Stimulated activated naive CD4-positive, alpha-beta T cell (primary cell): ENCODE measurements around the gene PRKAR1A.

Experiments
- DNase-seq, 6 experiments: peaks; one replicate each; lab custom pipeline; 2025; lab: John Stamatoyannopoulos, UW

Gene PRKAR1A

DNA sequence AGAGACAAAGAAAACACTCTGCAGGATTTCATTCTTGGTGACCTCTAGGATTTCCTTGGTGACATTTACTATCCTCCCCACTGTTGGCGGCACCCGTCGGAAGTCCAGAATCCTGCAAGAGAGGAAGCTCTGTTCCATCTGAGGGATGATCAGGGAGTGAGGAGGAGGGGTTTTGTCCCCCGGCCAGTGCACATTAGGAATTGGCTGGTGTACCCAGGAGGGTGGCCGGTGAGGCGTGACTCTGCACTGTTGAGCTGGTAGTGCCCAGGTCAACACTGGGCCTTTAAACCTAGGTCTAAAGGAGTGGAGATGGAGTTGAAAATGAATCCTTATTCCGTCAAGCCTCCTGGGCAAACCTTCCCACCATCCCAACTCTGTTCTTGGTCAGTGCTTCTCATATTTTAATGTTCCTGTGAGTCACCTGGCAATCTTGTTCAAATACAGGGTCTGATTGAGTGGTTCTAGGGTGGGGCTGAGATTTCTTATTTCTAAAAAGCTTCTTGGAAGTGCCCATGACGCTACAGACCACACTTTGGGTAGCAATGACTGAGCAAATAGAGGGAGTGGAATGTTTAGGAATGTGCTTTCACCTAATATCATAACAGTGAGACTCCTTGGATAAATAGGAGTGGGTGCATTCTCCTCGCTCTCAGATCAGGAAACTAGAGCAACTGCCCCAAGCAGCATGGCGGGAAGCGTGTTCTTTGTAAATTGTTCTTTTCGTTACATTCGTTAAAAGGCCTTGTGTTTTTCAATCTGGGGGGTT is 30.7 kb downstream of the PRKAR1A start:
- DNase-seq, result no peak

DNA sequence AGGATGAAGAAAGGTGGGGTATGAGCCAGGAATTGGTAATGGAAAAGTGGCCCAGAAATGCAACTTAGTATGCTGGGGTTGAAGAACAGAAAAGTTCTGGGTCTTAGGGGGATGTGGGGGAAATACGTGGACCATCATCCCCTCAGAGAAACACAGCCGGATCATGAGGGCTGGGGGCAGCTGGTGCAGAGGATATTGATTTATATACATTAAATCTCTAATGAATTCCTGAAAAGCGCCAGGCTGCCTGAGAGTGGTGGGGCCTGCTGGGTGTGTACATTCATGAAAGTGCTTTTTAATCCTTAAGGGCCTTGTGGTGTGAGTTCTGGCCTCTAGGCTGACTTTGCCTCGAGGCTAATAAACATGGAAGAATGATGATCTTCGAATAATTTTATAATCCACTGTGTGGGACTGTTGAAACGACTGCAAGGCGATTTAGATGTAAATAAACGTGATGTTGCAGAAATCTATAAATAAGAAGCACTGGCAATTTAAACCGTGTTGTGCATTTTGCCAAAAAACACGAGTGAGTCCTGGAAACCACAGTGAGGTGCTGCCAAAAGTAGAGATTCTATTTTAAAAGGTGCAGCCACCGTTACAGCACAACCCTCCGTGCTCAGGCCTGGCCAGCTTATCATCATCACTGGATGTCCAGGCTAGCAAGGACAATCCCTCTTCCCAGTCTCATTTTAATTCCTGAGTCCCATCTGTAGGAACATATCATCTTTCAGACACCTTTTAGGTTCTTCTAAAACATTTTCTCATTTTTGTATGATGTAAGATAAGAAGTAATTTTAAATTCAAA is 32.1 kb downstream of the PRKAR1A start:
- DNase-seq, result no peak

DNA sequence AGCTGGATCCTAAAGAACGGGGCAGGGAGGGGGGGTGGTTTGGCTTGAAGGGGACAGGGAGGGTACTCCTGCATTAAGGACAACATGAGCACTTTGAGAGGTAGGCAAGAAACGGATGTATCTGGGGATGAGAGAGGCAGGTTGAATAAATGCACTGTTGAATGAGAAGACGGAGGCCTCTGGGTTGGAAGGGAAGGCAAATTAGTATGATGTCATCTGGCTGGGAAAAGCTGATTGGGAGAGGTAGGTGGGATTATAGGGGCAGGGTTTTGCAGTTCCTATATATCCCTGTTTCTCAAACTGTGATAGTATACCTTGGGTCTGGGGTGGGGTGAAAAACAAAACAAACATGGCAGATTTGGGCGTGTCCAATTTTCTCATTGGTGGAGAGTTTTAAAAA is 44.3 kb downstream of the PRKAR1A start:
- no peak for DNase-seq

DNA sequence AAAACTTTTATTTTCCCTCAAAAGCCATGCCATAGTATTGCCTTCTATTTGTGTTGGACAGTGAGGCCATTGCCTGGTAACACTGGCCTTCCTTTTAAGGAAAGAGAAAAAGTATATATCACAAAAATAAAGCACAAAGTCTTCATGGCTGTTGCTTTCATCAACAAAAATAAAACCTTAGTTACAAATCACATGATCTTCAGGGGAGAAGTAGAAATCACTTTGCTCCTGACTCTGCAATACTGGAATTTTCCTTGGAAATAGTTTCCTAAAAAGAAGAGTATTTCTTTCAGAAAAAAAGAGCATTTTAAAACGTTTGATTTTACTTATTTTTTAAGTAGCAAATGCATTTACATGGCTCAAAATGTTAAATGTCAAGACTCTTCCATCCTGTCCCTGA is 47.1 kb downstream of the PRKAR1A start:
- no peak for DNase-seq

DNA sequence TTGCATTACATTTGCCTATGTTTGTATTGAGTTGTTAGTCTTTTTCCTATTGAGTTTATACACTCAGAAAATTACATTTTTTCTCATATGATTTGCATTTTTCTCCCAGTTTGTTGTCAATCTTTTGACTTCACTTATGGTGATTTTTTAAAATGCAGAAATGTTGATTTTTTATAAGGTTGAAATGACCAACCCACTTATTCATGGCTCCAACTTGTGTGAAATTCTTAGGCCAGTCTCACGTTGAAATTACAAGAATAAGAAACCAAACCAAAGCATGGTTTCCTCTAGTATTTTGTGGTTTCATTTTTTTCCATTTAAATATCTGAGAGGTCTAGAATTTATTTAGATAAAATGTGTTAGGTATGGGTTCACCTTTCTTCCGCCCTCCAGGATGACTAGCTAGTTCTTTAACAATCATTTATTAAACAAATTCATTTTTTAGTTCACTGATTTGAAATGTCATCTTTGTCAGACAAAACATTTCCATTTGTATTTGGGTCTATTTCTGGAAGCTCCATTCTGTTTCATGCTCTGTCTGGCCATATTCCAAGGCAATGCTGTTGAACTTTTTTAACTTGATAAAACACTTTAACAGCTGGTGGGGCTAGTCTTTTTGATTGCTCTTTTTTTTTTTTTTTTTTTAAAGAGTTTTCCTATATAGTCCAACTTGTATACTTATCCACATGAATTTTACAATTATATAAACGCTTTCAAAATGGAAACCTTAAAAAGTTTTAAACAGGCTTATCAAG is 48.9 kb downstream of the PRKAR1A start:
- DNase-seq, result no peak

DNA sequence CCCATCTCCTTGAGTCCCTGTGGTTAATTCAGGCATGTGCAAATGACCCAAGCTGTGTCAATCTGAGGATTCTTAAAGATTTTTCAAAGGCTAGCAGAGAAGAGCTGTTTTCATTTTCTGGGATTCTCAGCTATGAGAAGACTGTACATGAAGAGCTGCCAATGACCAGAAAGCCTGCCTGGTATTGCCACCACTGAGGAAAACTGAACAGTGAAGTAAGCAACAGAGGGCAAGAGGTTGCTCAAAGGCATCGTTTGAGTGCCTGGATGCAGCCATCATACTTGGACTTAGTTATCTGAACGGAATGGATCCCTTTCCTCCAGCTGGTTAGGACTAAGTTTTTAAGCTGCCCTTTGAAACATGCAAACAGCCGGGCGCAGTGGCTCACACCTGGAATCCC is 50.5 kb downstream of the PRKAR1A start:
- DNase-seq, result no peak

DNA sequence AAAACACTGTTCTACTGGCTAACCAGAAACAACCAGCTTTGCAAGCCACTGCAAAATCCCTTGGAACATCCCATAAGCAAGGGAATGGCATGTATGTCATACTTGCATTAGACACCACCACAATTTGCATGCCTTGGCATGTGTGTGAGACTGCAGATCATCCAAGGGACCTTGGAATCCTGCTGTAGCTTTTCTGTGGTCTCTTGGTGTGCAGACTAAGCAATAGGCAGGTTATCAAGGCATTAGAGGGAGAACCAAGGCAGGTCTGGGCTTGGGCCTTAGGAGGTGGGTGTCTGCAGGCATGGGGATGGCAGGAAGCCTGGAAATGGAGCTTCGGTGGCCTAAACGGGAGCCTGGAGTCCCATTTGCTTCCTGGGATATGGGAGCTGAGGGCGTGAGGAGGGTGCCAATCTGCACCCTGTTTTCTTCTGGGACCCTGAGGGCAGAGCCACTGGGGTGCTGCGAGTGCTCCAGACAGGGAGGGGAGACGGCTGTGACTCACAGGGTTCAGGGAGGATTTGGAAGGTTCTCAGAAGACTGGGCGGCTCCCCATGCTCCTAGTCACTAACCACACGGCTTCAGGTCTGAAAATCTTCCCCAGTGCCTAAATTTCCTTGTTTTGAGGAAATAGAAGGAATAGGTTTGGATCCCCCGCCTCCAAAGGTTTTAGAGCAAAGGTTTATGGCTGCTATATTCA is 52.3 kb downstream of the PRKAR1A start:
- DNase-seq, result no peak

DNA sequence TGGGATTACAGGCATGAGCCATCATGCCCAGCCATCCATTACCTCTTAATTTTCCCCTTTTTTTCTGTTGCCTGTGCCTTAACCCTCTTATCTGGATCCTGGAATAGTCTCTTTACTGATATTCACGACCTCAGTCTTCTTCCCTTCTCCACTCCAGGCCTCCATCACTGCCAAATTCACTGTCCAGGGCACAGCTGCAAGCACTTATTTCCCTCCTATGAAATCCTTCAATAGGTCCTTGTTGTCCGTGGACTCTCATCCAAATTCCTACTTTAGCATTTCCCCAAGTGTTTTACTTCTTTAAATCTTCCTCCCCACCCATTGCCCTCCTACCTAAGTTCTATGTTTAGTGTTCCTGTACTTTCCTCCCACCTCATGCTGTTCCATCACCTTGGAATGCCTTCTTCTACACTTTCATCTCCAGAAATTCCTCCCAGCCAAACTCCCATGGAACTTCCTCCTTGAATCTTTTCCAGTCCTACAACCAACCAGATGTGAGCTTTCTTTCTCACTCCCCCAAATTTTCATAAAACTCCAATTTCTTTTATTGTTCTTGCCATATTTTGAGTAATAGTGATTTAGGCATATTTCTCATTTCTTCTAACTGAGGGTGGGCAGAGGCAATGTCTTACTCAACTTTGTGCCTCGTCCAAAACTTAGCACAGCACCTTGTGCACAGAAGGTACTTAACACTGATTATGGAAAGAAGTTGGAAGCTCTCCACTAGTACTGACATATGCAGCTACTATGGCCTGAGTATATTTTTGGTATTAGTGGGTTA is 53.6 kb downstream of the PRKAR1A start:
- DNase-seq, result no peak

DNA sequence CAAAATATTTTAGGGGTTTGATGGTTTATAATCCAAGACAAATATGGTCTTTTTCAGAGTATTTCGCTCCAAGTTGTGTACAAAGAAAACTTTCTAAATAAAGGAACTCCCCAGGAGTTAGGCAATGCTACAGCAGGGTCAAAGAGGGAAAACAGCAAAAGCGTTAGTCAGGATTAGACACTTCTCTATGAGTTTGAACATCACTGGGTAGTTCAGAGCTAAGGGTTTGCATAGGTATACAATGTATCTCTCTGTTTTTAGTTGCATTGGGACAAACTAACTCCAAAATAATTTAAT is 54.2 kb downstream of the PRKAR1A start:
- no peak for DNase-seq

DNA sequence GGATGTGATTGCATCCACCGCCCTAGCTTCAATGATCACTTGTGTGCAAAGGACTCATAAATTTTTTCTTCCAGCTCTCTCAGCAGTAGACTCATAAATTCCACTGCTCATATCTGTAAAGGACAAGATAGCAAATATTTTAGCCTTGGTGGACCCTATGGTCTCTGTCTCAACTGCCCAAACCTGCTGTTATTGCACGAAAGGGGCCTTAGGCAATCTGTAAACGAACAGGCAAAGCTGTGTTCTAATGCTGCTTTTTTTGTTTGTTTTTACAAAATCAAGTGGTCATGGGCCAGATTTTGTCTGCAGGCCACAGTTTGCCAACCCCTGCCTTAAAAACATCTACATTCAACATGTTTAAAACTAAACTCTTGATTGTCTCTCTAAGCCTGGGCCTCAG is 54.8 kb downstream of the PRKAR1A start:
- DNase-seq, result no peak

DNA sequence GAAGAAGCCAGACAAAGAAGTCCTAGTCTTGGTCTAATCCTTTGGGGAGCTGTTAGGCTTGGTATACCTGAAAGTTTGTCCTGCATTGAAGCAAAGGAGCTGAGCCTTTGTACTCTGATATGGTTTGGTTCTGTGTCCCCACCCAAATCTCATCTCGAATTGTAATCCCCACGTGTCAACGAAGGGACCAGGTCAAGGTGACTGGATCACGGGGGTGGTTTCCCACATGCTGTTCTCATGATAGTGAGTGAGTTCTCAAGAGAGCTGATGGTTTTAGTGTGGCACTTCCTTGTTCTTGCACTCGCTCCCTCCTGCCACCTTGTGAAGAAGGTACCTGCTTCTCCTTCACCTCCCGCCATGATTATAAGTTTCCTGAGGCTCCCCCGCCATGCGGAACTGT is 55.4 kb downstream of the PRKAR1A start:
- DNase-seq, result no peak

DNA sequence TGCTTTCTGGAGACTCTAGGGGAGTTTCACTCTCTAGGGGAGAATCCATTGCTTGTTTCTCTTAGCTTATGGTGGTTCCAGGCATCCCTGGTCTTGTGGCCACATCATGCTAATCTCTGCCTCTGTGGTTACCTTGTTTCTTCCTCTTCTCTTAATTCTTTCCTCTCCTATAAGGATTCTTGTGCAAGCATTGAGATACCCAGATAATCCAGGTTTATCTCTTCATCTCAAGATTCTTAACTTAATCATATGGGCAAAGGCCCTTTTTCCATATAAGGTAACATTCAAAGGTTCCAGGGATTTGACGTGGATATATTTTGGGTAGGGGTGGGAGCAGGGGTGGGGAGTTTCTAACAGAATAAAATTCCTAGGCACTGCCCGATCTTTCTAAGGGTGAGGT is 56.4 kb downstream of the PRKAR1A start:
- no peak for DNase-seq

DNA sequence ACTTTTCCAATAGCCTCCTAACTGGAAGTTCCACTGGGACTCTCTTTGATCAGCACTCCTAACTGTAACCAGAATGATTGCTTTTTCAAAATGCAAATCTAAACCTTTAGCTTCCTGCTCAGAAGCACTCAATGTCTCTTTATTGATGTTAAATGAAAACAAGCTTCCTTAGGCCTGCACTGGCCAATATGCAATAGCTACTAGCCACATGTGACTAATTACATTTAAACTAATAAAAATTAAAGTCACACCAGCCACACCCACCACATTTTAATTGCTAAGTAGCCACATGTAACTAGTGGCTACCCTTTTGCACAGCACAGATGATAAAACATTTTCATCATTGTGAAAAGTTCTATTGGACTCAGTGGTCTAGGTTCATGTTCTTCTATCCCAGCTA is 57.1 kb downstream of the PRKAR1A start:
- no peak for DNase-seq

DNA sequence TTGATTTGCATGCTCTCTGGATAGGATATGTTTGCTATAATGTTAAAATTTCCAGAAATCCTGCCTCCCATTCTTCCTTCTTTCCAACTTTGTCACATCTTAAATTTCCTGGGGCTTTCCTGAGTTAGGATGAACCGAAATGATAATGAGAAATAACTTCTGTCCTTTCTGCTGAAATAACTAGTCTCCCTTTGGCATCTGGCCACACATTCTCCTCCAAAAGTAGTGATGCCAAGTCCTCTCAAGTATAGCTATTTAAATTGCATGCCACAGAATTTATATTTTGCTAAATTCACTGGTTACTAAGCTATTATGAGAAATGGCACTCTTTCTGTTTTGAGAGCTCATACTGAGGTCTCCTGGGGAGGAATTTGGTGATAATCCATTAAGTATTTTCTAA is 58.3 kb downstream of the PRKAR1A start:
- DNase-seq, result no peak

DNA sequence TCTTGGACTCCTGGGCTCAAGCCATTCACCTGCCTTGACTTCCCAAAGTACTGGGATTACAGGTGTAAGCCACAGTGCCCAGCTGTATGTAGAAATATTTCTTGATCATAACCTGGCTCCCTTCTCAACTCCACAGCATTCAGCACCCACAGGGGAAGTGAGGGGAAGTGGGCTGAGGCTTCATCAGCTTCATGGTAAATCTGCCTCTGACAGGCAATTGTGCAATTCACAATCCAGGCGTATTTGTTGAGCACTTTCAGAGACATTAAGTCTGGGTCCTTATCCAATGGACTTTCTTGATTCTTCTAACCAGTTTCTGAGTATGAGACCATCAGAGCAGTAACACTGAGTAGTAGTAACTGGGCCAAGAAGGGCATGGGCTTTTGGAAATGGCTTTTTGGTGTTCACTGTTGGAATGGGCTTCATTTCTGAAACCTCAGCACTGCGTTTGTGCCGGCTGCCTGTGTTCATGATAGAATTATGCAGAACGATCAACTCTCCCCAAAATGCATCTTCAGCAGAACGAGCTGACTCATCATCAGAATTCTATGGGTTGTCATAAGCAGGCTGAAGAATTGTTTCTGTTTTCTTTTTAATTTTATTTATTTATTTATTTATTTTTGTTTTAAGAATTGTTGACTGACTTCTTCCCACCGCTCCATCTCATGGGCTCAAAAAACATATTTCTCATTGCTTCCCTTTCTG is 60.1 kb downstream of the PRKAR1A start:
- no peak for DNase-seq

DNA sequence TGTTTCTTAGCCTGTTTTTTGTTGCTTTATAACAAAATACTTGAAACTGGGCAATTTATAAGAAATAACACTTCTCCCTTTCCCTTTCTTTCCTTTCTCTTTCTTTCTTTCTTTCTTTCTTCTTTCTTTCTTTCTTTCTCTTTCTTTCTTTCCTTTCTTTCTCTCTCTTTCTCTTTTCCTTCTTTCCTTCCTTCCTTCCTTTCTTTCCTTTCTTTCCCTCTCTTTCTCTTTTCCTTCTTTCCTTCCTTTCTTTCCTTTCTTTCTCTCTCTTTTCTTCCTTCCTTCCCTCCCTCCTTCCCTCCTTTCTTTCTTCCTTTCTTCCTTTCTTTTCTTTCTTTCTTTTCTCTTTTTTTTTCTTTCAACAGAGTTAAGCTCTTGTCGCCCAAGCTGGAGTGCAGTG is 61.1 kb downstream of the PRKAR1A start:
- DNase-seq, result no peak

DNA sequence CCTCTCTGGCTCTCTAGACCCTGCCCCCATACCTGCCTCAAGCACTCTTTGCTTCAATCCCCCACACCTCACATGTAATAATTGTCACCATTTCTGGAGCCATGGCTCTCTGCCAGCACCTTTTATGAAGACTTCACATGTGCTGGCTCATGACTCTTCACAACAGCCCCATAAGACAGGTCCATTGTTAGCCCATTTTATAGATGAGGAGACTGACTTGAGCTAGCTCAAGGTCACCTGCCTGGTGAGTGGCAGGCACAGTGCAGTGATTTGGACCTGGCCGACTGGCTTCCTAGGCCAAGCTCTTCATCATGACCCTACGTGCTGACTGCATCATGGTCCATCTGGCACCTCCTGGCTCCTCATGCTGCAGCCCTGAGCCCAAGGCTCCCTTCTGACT is 63.9 kb downstream of the PRKAR1A start:
- DNase-seq, result no peak

DNA sequence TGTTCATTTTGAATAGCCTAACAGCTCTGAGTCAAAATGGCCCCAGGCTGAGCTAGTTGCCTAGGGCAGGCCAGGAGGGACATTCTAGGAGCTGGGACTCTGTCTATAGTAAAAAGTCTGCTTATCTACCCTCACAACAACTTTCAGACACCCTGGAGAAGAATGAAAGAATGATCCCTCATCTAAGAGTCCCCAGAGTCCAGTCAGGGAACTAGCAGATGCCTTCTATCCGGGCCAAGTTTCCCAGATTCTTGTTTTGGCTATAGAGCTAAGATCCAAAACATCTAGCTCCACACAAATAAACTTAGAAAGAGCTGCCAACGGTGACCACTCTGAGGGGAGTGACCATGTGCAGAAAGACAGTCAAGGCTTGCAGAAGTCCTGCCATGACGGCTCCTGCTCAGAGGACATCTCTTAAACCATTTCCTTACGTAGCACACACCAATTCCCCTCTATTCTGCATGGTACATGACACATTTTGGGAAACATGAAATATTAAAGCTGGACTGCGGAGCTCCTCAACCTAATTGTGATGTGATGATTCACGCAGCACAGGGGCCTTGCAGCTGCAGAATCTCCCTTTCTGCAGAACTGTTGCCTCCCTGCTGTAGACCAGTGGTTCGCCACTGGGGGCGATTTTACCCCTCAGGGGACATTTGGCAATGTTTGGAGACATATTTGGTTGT is 64.7 kb downstream of the PRKAR1A start:
- no peak for DNase-seq

DNA sequence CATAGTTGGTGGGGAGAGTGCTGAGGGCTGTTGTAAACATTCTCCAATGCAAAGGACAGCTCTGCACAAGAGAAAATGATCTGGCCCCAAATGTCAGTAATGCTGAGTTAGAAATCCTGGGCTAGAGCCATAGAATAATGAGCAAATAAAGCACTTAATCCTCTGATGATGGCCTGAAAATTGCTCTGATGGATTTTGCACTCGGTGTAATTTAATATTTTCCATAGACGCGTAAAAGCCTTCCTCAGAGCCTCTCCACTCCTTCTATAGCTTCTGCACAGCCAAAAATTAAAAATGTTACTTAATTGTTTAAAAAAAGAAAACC is 65.2 kb downstream of the PRKAR1A start:
- DNase-seq, result no peak

DNA sequence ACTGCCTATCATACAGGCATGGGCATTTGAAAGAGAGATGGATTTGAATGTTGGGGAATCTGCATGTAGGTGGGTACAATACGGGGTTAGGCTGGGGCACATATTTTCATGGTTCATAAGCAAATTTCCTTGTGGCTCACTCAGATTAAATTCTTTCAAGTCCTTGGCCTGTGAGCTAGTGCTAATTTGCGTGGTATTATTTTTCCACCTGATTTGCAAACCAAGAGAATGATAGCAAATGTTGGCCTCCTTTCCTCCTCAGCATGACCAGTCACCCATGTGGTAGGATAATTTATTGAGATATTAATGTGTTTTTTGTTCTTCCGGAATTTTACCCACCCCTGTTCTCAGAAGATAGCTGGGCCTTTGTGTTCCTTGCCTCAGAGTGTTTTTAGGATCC is 66.0 kb downstream of the PRKAR1A start:
- no peak for DNase-seq
